ENCODE measurements around the gene HS3ST1.

Gene HS3ST1

GRCh38 chr4:11428231-11428898 is at the start of gene HS3ST1:
TSS of gene HS3ST1 (minus strand) at chr4:11428894. CDS start at chr4:11400005, 28,889 bp downstream.
- peak; percentile 33 for DNase-seq (ENCODE audit: low spot score)

GRCh38 chr4:11475871-11476270 is 47.2 kb upstream of the HS3ST1 start:
- no peak for DNase-seq (ENCODE audit: low spot score)

- no peak for DNase-seq (ENCODE audit: low spot score)
Observed at GRCh38 chr4:11474146-11474545, 45.5 kb upstream of the HS3ST1 start.

- no peak for DNase-seq (ENCODE audit: low spot score)
Observed at GRCh38 chr4:11472535-11472934, 43.8 kb upstream of the HS3ST1 start.

- no peak for DNase-seq (ENCODE audit: low spot score)
Observed at GRCh38 chr4:11471618-11472017, 42.9 kb upstream of the HS3ST1 start.

- no peak for DNase-seq (ENCODE audit: low spot score)
Observed at GRCh38 chr4:11471046-11471441, 42.4 kb upstream of the HS3ST1 start.

GRCh38 chr4:11470438-11471045 is 41.8 kb upstream of the HS3ST1 start:
- DNase-seq (ENCODE audit: low spot score) = no peak

GRCh38 chr4:11469650-11470437 is 41.1 kb upstream of the HS3ST1 start:
- no peak for DNase-seq (ENCODE audit: low spot score)

GRCh38 chr4:11468901-11469300 is 40.2 kb upstream of the HS3ST1 start:
- DNase-seq (ENCODE audit: low spot score) = no peak

- no peak for DNase-seq (ENCODE audit: low spot score)
Observed at GRCh38 chr4:11467931-11468330, 39.2 kb upstream of the HS3ST1 start.

GRCh38 chr4:11463707-11464106 is 35.0 kb upstream of the HS3ST1 start:
- DNase-seq (ENCODE audit: low spot score) = no peak

GRCh38 chr4:11456401-11456800 is 27.7 kb upstream of the HS3ST1 start:
- DNase-seq (ENCODE audit: low spot score) = no peak

GRCh38 chr4:11455201-11455835 is 26.6 kb upstream of the HS3ST1 start:
- no peak for DNase-seq (ENCODE audit: low spot score)

- DNase-seq (ENCODE audit: low spot score) = no peak
Observed at GRCh38 chr4:11451716-11452115, 23.0 kb upstream of the HS3ST1 start.

GRCh38 chr4:11446155-11446811 is 17.6 kb upstream of the HS3ST1 start:
- DNase-seq (ENCODE audit: low spot score) = no peak

GRCh38 chr4:11441194-11441556 is 12.5 kb upstream of the HS3ST1 start:
- DNase-seq (ENCODE audit: low spot score) = no peak

GRCh38 chr4:11440481-11441193 is 11.9 kb upstream of the HS3ST1 start:
- no peak for DNase-seq (ENCODE audit: low spot score)

GRCh38 chr4:11439836-11440235 is 11.1 kb upstream of the HS3ST1 start:
- no peak for DNase-seq (ENCODE audit: low spot score)

- no peak for DNase-seq (ENCODE audit: low spot score)
Observed at GRCh38 chr4:11438647-11439046, 10.0 kb upstream of the HS3ST1 start.

GRCh38 chr4:11436673-11437072 is 8.0 kb upstream of the HS3ST1 start:
- no peak for DNase-seq (ENCODE audit: low spot score)

- no peak for DNase-seq (ENCODE audit: low spot score)
Observed at GRCh38 chr4:11436084-11436483, 7.4 kb upstream of the HS3ST1 start.

- no peak for DNase-seq (ENCODE audit: low spot score)
Observed at GRCh38 chr4:11435557-11435956, 6.9 kb upstream of the HS3ST1 start.
